HEK293T (cell line): Measurements from ENCODE around the gene CDH24.

Experiments
- CTCF ChIA-PET: fragments of 350-600 bp; formaldehyde crosslinking; extraction: SDS; loops from one replicate; lab custom pipeline; 2021; ENCODE audit warnings: antibody characterized with exemption, inconsistent platforms; lab: Yijun Ruan, JAX
- POLR2A ChIA-PET: fragments of 350-600 bp; formaldehyde crosslinking; extraction: SDS; loops from one replicate; lab custom pipeline; 2020; ENCODE audit warnings: antibody characterized with exemption, inconsistent platforms; lab: Yijun Ruan, JAX
- DNase-seq: peaks from one replicate; pipeline ENCODE4 v3.0.0; 2012; ENCODE audit warnings: mixed read lengths; ENCODE audit errors: extremely low spot score
- ARNT ChIP-seq: fragments of 450-650 bp; IDR thresholded peaks from 2 replicates; pipeline ENCODE4 v1.6.1; 2017; ENCODE audit warnings: mild to moderate bottlenecking
- BHLHE40 ChIP-seq: fragments of 450-650 bp; IDR thresholded peaks from 2 replicates; pipeline ENCODE4 v1.6.1; 2016; ENCODE audit warnings: mild to moderate bottlenecking, moderate library complexity, borderline replicate concordance
- CTBP1 ChIP-seq: fragments of 450-650 bp; IDR thresholded peaks from 2 replicates; pipeline ENCODE4 v1.6.1; 2016; ENCODE audit warnings: borderline replicate concordance
- ELF4 ChIP-seq: fragments of 450-650 bp; IDR thresholded peaks from 2 replicates; pipeline ENCODE4 v1.6.1; 2017; ENCODE audit warnings: antibody characterized with exemption
- FOXA1 ChIP-seq: fragments of 450-650 bp; IDR thresholded peaks from 2 replicates; pipeline ENCODE4 v1.6.1; 2016; ENCODE audit warnings: mild to moderate bottlenecking
- FOXK2 ChIP-seq: fragments of 450-650 bp; IDR thresholded peaks from 2 replicates; pipeline ENCODE4 v1.6.1; 2016; ENCODE audit warnings: mild to moderate bottlenecking
- FOXM1 ChIP-seq: fragments of 450-650 bp; IDR thresholded peaks from 2 replicates; pipeline ENCODE4 v1.6.1; 2017; ENCODE audit warnings: mild to moderate bottlenecking, borderline replicate concordance
- HDGF ChIP-seq: fragments of 450-650 bp; IDR thresholded peaks from 2 replicates; pipeline ENCODE4 v1.6.1; 2017; ENCODE audit warnings: antibody characterized with exemption, borderline replicate concordance
- L3MBTL2 ChIP-seq: fragments of 450-650 bp; conservative IDR thresholded peaks from 2 replicates; pipeline ENCODE4 v1.6.1; 2016; ENCODE audit warnings: mild to moderate bottlenecking
- LEF1 ChIP-seq: fragments of 450-650 bp; IDR thresholded peaks from 2 replicates; pipeline ENCODE4 v1.6.1; 2017; ENCODE audit warnings: mild to moderate bottlenecking, borderline replicate concordance
- NFRKB ChIP-seq: fragments of 450-650 bp; IDR thresholded peaks from 2 replicates; pipeline ENCODE4 v1.6.1; 2016; ENCODE audit warnings: mild to moderate bottlenecking, moderate library complexity
- SP1 ChIP-seq: fragments of 450-650 bp; IDR thresholded peaks from 2 replicates; pipeline ENCODE4 v1.6.1; 2017
- SUZ12 ChIP-seq: fragments of 450-650 bp; IDR thresholded peaks from 2 replicates; pipeline ENCODE4 v1.6.1; 2016; ENCODE audit warnings: mild to moderate bottlenecking
- TARDBP ChIP-seq: fragments of 450-650 bp; IDR thresholded peaks from 2 replicates; pipeline ENCODE4 v1.6.1; 2016
- ZNF384 ChIP-seq: fragments of 450-650 bp; IDR thresholded peaks from 2 replicates; pipeline ENCODE4 v1.6.1; 2016
- TF ChIP-seq, protein P1 (sequence below): fragments of 450-650 bp; IDR thresholded peaks from 2 replicates; pipeline ENCODE4 v1.6.1; 2016

The CDH24 gene

DNA sequence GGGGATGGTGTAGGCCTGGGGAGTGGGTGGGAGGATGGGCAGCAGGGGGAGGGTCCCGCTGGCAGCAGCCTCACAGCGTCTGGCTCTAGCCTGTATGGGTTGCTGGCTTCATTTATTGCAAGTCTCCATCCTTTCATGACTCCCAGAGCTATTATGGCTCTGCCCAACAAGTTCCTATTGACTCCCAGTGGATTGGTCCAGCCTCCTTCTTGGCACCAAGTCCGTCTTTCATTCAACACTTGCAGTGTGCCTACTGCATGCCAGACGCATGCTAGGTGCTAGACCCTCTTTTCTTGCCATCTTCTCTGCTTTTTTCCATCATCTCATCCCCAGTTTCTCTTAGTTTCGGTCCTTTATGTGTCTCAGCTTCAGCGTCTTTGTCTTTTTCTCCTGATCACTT lies 14.2 kb downstream of the CDH24 start:
- CTCF ChIA-PET = interaction anchor here (3.4 kb wide), 1 partner anchor 48 kb away, joined by 13 read pairs; no protein-coding TSS in a partner anchor
- no peak for DNase-seq
- no peak for TF ChIP-seq CTBP1
- no peak for TF ChIP-seq LEF1
- TF ChIP-seq ZNF384 = no peak
- no peak for TF ChIP-seq L3MBTL2
- TF ChIP-seq ARNT = no peak
- TF ChIP-seq SP1 = no peak
- no peak for TF ChIP-seq TARDBP
- no peak for TF ChIP-seq SUZ12
- POLR2A ChIA-PET = interaction anchor here (1.4 kb wide), 1 partner anchor 36 kb away, joined by 6 read pairs; no protein-coding TSS in a partner anchor

DNA sequence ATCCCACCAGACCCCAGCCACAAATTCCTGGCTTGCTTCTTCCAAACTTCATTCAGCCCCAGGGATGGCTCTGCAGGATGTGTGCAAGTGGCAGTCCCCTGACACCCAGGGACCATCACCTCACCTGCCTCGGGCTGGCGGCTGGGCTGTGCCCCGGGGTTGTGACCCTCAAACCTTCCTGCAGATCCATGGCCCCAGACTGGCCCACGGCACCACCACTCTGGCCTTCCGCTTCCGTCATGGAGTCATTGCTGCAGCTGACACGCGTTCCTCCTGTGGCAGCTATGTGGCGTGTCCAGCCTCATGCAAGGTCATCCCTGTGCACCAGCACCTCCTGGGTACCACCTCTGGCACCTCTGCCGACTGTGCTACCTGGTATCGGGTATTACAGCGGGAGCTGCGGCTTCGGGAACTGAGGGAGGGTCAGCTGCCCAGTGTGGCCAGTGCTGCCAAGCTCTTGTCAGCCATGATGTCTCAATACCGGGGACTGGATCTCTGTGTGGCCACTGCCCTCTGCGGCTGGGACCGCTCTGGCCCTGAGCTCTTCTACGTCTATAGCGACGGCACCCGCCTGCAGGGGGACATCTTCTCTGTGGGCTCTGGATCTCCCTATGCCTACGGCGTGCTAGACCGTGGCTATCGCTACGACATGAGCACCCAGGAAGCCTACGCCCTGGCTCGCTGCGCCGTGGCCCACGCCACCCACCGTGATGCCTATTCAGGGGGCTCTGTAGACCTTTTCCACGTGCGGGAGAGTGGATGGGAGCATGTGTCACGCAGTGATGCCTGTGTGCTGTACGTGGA lies 15.0 kb downstream of the CDH24 start, which contains the start of gene PSMB11:
PSMB11 (plus strand) TSS at position 51 of the 804 bp plus-strand sequence; CDS start at position 65, 14 bp downstream.
- DNase-seq = no peak
- no peak for TF ChIP-seq L3MBTL2
- no peak for TF ChIP-seq FOXA1
- no peak for TF ChIP-seq LEF1
- no peak for TF ChIP-seq HDGF
- no peak for TF ChIP-seq ARNT
- TF ChIP-seq, protein P1, sequence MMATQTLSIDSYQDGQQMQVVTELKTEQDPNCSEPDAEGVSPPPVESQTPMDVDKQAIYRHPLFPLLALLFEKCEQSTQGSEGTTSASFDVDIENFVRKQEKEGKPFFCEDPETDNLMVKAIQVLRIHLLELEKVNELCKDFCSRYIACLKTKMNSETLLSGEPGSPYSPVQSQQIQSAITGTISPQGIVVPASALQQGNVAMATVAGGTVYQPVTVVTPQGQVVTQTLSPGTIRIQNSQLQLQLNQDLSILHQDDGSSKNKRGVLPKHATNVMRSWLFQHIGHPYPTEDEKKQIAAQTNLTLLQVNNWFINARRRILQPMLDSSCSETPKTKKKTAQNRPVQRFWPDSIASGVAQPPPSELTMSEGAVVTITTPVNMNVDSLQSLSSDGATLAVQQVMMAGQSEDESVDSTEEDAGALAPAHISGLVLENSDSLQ = no peak
- TF ChIP-seq NFRKB = no peak
- no peak for TF ChIP-seq CTBP1
- no peak for TF ChIP-seq FOXM1
- TF ChIP-seq BHLHE40 = no peak
- POLR2A ChIA-PET = interaction anchor here (0.7 to 1.4 kb wide), 3 partner anchors 16 to 52 kb away, joined by 3 to 6 read pairs (median 3); no protein-coding TSS in a partner anchor
- CTCF ChIA-PET = interaction anchor here (0.7 to 3.4 kb wide), 2 partner anchors 48 to 56 kb away, joined by 4 to 13 read pairs; no protein-coding TSS in a partner anchor

DNA sequence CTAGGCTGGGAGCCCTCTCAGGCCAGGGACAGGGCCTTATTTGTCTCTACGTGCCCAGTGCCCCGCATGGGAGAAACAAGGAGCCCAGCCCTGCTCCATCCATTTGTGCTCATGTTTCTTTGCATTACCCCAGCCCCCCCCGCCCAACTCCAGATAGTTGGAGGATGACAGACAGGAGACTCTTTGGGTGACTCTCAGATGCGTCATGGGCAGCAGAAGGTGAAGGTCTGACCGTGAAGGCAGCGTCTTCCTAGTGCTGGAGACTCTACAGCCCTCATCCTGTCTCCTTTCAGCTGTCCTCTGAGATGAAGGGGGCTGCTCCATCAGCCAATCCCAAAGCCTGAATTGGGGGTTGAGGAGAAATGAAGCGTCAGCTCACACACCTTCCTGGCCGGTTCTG lies 15.6 kb downstream of the CDH24 start:
- TF ChIP-seq ARNT = no peak
- ChIA-PET POLR2A (interaction anchor here (0.7 to 1.1 kb wide), 2 partner anchors 16 to 53 kb away, joined by 3 read pairs; no protein-coding TSS in a partner anchor), CTCF (interaction anchor here (0.7 to 3.4 kb wide), 2 partner anchors 47 to 55 kb away, joined by 4 to 13 read pairs; no protein-coding TSS in a partner anchor)
- DNase-seq = no peak

DNA sequence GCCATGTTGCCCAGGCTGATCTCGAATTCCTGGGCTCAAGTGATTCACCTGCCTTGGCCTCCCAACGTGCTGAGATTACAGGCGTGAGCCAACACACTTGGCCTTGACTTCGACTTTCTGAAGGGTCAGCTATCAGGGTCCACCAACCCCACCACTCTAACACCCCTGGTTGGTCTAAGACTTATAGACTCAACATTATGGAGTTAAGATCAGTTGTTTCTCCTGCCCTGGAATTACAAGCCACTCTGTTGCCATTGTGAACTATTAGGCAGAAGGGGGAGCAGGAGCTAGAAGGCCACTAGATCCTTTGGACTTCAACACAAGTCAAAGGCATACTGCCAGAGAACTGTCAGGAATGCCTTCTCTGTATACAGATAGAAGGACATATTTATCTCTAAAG lies 17.2 kb downstream of the CDH24 start:
- POLR2A ChIA-PET = interaction anchor here (1.9 kb wide), 1 partner anchor 33 kb away, joined by 7 read pairs; no protein-coding TSS in a partner anchor
- no peak for TF ChIP-seq FOXA1
- TF ChIP-seq LEF1 = no peak
- TF ChIP-seq ZNF384 = no peak
- no peak for TF ChIP-seq CTBP1
- TF ChIP-seq BHLHE40 = no peak
- no peak for TF ChIP-seq ELF4
- no peak for TF ChIP-seq TARDBP
- no peak for DNase-seq
- CTCF ChIA-PET = interaction anchor here (1.1 to 3.4 kb wide), 2 partner anchors 18 to 45 kb away, joined by 3 to 13 read pairs; no protein-coding TSS in a partner anchor

DNA sequence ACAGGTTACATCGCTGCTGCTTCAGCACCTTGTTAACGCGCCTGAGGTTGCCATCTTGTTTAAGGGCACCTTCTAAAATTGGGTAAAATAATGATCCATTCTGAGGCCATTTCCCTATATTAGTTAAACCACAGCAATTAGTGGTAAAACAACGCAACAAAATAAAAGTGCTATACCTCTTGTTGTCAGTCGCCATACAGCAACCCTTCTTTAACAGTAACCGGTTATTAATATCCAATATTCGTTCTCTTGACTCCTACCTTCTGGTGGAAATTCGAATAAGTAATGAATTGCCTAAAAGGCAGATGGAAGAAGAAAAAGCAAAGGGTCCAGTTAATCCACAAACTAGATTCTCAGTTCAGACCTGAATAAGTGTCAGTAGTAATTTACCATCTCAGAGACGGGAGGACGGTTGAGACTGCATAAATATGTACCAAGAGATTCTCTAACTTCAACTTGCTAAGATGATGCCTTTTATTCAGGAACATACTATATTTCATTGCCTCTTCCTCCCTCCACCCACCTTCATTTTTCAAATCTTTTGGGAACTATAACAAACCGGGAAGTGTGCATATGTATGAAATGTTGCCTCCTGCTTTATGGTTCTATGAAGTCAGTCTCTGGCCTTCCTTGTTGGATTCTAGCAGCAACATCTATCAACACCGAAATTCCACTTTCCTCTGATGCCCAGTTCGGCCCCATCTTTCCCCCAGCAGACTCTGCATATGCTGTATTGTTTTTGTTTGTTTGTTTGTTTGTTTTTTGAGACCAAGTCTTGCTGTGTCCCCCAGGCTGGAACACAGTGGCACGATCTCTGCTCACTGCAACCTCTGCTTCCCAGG lies 21.8 kb downstream of the CDH24 start:
- CTCF ChIA-PET = interaction anchor here (0.6 kb wide), 1 partner anchor 198 kb away, joined by 3 read pairs; no protein-coding TSS in a partner anchor
- POLR2A ChIA-PET = interaction anchor here (1.0 to 2.8 kb wide), 3 partner anchors 29 to 52 kb away, joined by 4 to 20 read pairs (median 4); no protein-coding TSS in a partner anchor
- TF ChIP-seq LEF1 (no peak), FOXM1 (no peak), CTBP1 (no peak), L3MBTL2 (no peak), FOXA1 (no peak), FOXK2 (no peak), ZNF384 (no peak), NFRKB (no peak)
- no peak for DNase-seq

- TF ChIP-seq ELF4 = peak; percentile 70
- TF ChIP-seq FOXA1 = no peak
- TF ChIP-seq LEF1 = no peak
- TF ChIP-seq NFRKB = peak; percentile 85
- CTCF ChIA-PET = interaction anchor here (1.3 kb wide), 1 partner anchor 48 kb away, joined by 3 read pairs; no protein-coding TSS in a partner anchor
- peak; percentile 92 for DNase-seq
- POLR2A ChIA-PET = interaction anchor here (0.6 to 2.8 kb wide), 7 partner anchors 10 to 262 kb away, joined by 3 to 20 read pairs (median 4); no protein-coding TSS in a partner anchor
Observed at GRCh38 chr14:23034498-23035302, 22.6 kb downstream of the CDH24 start, which contains the start of gene PSMB5. TSS of gene PSMB5 (minus strand) at chr14:23034900. CDS start at chr14:23034881, 19 bp downstream.
